ENCODE results near the gene POLD1.

DNA sequence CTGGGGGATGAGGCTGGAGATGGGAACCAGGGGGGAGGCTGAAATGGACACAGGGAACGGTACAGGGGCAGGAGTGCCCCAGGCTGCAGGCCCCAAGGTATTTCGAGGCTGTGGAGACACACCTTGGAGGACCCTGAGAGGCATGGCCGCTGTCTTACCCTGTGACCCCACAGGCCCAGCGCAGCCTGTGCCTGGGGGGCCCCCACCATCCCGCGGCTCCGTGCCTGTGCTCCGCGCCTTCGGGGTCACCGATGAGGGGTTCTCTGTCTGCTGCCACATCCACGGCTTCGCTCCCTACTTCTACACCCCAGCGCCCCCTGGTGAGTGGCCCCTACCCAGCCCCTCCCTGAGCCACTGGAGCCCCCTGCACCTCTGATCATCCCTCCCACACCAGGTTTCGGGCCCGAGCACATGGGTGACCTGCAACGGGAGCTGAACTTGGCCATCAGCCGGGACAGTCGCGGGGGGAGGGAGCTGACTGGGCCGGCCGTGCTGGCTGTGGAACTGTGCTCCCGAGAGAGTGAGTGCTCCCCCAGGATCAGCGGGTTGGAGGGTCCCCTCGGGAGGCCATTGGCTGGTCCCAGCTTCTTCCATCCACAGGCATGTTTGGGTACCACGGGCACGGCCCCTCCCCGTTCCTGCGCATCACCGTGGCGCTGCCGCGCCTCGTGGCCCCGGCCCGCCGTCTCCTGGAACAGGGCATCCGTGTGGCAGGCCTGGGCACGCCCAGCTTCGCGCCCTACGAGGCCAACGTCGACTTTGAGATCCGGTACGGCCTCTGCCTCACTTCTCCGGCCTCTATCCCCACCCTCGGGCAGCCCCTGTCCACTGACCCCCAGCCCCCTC is 17.7 kb downstream of the POLD1 start:
- TF ChIP-seq CTCF (IDR thresholded peaks at IDR 0.05) (no peak), POLR2AphosphoS5 (IDR thresholded peaks at IDR 0.05) (no peak), EP300 (IDR thresholded peaks at IDR 0.05) (no peak)

Measured in gastroesophageal sphincter (tissue), 3 donors.